Activated B cell treated with CpG ODN at 0.5 μM for 24 hours (primary cell): ENCODE results near the gene ARHGEF11. TPM values are rescaled to one million over a fixed set of nuclear protein-coding genes. Genes with fewer than 3 reads are reported as not detected.

Experiments used
- ATAC-seq: fragments of 200-7000 bp; cut with Tn5 transposase; one replicate; pipeline ENCODE4 v1.10.0; 2021; ENCODE audit warnings: low read depth, mild to moderate bottlenecking, moderate library complexity
- CTCF ChIA-PET: fragments of 350-600 bp; sonication (Branson Sonifier 250); formaldehyde crosslinking; loops from one replicate; lab custom pipeline; 2021; ENCODE audit warnings: antibody characterized with exemption; lab: Charles Lee
- POLR2A ChIA-PET: fragments of 350-600 bp; sonication (Branson Sonifier 250); formaldehyde crosslinking; loops from one replicate; lab custom pipeline; 2021; ENCODE audit warnings: antibody characterized with exemption; lab: Charles Lee
- DNase-seq: peaks from one replicate; pipeline ENCODE4 v3.0.0; 2022
- H3K27ac Mint-ChIP-seq: one replicate; pipeline ENCODE4 v1.8.0; 2020; ENCODE audit warnings: mixed read lengths
- H3K27me3 Mint-ChIP-seq: one replicate; pipeline ENCODE4 v1.8.0; 2021; ENCODE audit warnings: mixed read lengths
- H3K36me3 Mint-ChIP-seq: one replicate; pipeline ENCODE4 v1.8.0; 2021; ENCODE audit warnings: low read depth, mixed read lengths
- H3K4me1 Mint-ChIP-seq: one replicate; pipeline ENCODE4 v1.8.0; 2021; ENCODE audit warnings: mixed read lengths
- H3K4me3 Mint-ChIP-seq: one replicate; pipeline ENCODE4 v1.8.0; 2020; ENCODE audit warnings: mild to moderate bottlenecking, mixed read lengths
- H3K9me3 Mint-ChIP-seq: one replicate; pipeline ENCODE4 v1.8.0; 2020; ENCODE audit warnings: mixed read lengths
- CTCF ChIP-seq: fragments of 200-600 bp; IDR thresholded peaks from one replicate; pipeline ENCODE4 v1.8.0; 2022; ENCODE audit warnings: antibody characterized with exemption, mild to moderate bottlenecking
- intact Hi-C: fragments of 100-400 bp; cut with micrococcal nuclease; formaldehyde crosslinking; loops from one replicate; pipeline ENCODE4 v1.15.1; 2024
- total RNA-seq: library from RNA; stranded (reverse); gene quantifications from 2 replicates; pipeline ENCODE4 v1.2.3, GENCODE V29; 2022

ARHGEF11 gene
- total RNA-seq, 1 donor from 2014 or later: 0.95 TPM

- POLR2A ChIA-PET: no interaction called here
- H3K36me3 Mint-ChIP-seq: no peaks in the 10 kb centered on the region
- ATAC-seq (no peak), DNase-seq (no peak)
- CTCF ChIA-PET: interaction anchor here (1.5 kb wide), 1 partner anchor 236 kb away, joined by 4 read pairs; no protein-coding TSS in a partner anchor
- peaks cover 9% of the 10 kb centered on the region for H3K4me1 Mint-ChIP-seq
- no peak overlapping the region for H3K27ac Mint-ChIP-seq
- intact Hi-C loops: loop anchor here (5.0 kb wide), 1 partner anchor 33 kb away; the partner anchor contains the start of gene PEAR1
- H3K27me3 Mint-ChIP-seq: peaks cover 64% of the 10 kb centered on the region
- no peak overlapping the region for H3K4me3 Mint-ChIP-seq
- no peak for TF ChIP-seq CTCF
- H3K9me3 Mint-ChIP-seq: no peaks in the 10 kb centered on the region
These were observed 120.2 kb downstream of the ARHGEF11 start for GRCh38 chr1:156925154-156926010.

GRCh38 chr1:156924478-156925153 is 120.9 kb downstream of the ARHGEF11 start:
- POLR2A ChIA-PET: no interaction called here
- Mint-ChIP-seq H3K27me3 (peaks cover 66% of the 10 kb centered on the region), H3K36me3 (no peaks in the 10 kb centered on the region), H3K27ac (no peak overlapping the region), H3K4me1 (peaks cover 9% of the 10 kb centered on the region), H3K9me3 (no peaks in the 10 kb centered on the region), H3K4me3 (no peak overlapping the region)
- TF ChIP-seq CTCF: no peak
- ATAC-seq (no peak), DNase-seq (no peak)
- intact Hi-C loops: loop anchor here (5.0 kb wide), 1 partner anchor 32 kb away; the partner anchor contains the start of gene PEAR1
- CTCF ChIA-PET: no interaction called here

- H3K4me3 Mint-ChIP-seq: no peak overlapping the region
- H3K27ac Mint-ChIP-seq: no peak overlapping the region
- intact Hi-C loops: no loop called here
- no peak for TF ChIP-seq CTCF
- H3K27me3 Mint-ChIP-seq: peaks cover 63% of the 10 kb centered on the region
- H3K9me3 Mint-ChIP-seq: no peaks in the 10 kb centered on the region
- no peak for DNase-seq
- peaks cover 9% of the 10 kb centered on the region for H3K4me1 Mint-ChIP-seq
- CTCF ChIA-PET: no interaction called here
- POLR2A ChIA-PET: no interaction called here
- no peak for ATAC-seq
- no peaks in the 10 kb centered on the region for H3K36me3 Mint-ChIP-seq
These were observed 121.7 kb downstream of the ARHGEF11 start for GRCh38 chr1:156923670-156924477.

GRCh38 chr1:156922986-156923669 is 122.4 kb downstream of the ARHGEF11 start:
- DNase-seq (no peak), ATAC-seq (no peak)
- TF ChIP-seq CTCF: no peak
- intact Hi-C loops: no loop called here
- ChIA-PET CTCF (no interaction called here), POLR2A (no interaction called here)
- no peaks in the 10 kb centered on the region for H3K36me3 Mint-ChIP-seq
- peak overlapping the region; percentile 12 for H3K4me3 Mint-ChIP-seq
- peaks cover 62% of the 10 kb centered on the region for H3K27me3 Mint-ChIP-seq
- H3K9me3 Mint-ChIP-seq: no peaks in the 10 kb centered on the region
- no peak overlapping the region for H3K27ac Mint-ChIP-seq
- H3K4me1 Mint-ChIP-seq: peaks cover 6% of the 10 kb centered on the region
